H1 (cell line): ENCODE results near the gene PSD2. TPM values are rescaled to one million over a fixed set of nuclear protein-coding genes. Genes with fewer than 3 reads are reported as not detected.

Source experiments
- CBX5 ChIP-seq: fragments of 300-800, 300-1000 bp; sonication (generic); IDR thresholded peaks from 2 replicates; pipeline ENCODE4 v1.7.1; 2016; ENCODE audit warnings: antibody characterized with exemption, low read length, low read depth
- polyA plus RNA-seq, 7 experiments: library from polyadenylated mRNA; depleted of rRNA in 3 of 7; stranded (reverse) in 5 of 7; unstranded in 2 of 7; fragments of >200 nt in 5 of 7; fragments of 200-250 nt in 2 of 7; gene quantifications; 1 replicate in 5 of 7; 2 replicates in 1 of 7; 4 replicates in 1 of 7; pipeline versions ENCODE4 v1.2.1 to v1.2.3, GENCODE V29; 2011 to 2013; ENCODE audit warnings: missing spikeins in 2 of 7, mixed read lengths in 2 of 7
- total RNA-seq: library from RNA; stranded (reverse); fragmentation: NEBNext Ultra II Directional; extraction: Animal tissue kit (Norgen Biotek cat#: 25700); gene quantifications from 2 replicates; pipeline ENCODE4 v1.2.1, GENCODE V29; 2021
- TF ChIP-seq, protein P1 (sequence below): fragments of 300-600 bp; sonication (generic); IDR thresholded peaks from 2 replicates; pipeline ENCODE4 v1.7.1; 2012; ENCODE audit warnings: low read length, moderate library complexity, mild to moderate bottlenecking, inconsistent platforms; ENCODE audit not compliant: insufficient replicate concordance

PSD2 gene
- total and polyA plus RNA-seq, 2 of the 8 experiments (the other 6 are each of a cell fraction or from before 2014, with no cell fraction given) = 0.06 to 0.14 TPM

DNA sequence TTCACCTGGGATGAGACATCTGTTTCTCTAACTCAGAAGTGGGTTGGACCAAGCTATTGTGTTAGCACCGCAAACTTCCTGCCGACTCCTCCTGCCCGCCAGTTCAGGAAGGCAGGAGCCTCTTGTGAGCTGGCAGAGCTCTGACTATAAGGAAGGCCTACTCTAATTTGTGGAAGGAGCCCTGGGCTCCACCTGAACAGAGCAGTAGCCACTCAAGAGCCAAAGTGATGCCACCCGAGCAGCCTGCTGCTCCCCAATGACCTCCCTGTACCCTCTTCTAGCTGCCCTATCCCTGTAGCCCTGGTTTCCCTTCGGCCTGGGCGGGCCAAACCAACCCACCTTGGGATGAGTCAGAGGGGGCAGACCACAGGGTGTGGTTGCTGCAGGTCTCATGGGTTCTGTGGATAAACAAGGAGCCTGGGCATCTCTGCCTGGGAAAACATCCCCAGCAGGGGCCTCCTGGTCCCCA is 81.6 kb downstream of the PSD2 start (continued):
- TF ChIP-seq, protein P1, sequence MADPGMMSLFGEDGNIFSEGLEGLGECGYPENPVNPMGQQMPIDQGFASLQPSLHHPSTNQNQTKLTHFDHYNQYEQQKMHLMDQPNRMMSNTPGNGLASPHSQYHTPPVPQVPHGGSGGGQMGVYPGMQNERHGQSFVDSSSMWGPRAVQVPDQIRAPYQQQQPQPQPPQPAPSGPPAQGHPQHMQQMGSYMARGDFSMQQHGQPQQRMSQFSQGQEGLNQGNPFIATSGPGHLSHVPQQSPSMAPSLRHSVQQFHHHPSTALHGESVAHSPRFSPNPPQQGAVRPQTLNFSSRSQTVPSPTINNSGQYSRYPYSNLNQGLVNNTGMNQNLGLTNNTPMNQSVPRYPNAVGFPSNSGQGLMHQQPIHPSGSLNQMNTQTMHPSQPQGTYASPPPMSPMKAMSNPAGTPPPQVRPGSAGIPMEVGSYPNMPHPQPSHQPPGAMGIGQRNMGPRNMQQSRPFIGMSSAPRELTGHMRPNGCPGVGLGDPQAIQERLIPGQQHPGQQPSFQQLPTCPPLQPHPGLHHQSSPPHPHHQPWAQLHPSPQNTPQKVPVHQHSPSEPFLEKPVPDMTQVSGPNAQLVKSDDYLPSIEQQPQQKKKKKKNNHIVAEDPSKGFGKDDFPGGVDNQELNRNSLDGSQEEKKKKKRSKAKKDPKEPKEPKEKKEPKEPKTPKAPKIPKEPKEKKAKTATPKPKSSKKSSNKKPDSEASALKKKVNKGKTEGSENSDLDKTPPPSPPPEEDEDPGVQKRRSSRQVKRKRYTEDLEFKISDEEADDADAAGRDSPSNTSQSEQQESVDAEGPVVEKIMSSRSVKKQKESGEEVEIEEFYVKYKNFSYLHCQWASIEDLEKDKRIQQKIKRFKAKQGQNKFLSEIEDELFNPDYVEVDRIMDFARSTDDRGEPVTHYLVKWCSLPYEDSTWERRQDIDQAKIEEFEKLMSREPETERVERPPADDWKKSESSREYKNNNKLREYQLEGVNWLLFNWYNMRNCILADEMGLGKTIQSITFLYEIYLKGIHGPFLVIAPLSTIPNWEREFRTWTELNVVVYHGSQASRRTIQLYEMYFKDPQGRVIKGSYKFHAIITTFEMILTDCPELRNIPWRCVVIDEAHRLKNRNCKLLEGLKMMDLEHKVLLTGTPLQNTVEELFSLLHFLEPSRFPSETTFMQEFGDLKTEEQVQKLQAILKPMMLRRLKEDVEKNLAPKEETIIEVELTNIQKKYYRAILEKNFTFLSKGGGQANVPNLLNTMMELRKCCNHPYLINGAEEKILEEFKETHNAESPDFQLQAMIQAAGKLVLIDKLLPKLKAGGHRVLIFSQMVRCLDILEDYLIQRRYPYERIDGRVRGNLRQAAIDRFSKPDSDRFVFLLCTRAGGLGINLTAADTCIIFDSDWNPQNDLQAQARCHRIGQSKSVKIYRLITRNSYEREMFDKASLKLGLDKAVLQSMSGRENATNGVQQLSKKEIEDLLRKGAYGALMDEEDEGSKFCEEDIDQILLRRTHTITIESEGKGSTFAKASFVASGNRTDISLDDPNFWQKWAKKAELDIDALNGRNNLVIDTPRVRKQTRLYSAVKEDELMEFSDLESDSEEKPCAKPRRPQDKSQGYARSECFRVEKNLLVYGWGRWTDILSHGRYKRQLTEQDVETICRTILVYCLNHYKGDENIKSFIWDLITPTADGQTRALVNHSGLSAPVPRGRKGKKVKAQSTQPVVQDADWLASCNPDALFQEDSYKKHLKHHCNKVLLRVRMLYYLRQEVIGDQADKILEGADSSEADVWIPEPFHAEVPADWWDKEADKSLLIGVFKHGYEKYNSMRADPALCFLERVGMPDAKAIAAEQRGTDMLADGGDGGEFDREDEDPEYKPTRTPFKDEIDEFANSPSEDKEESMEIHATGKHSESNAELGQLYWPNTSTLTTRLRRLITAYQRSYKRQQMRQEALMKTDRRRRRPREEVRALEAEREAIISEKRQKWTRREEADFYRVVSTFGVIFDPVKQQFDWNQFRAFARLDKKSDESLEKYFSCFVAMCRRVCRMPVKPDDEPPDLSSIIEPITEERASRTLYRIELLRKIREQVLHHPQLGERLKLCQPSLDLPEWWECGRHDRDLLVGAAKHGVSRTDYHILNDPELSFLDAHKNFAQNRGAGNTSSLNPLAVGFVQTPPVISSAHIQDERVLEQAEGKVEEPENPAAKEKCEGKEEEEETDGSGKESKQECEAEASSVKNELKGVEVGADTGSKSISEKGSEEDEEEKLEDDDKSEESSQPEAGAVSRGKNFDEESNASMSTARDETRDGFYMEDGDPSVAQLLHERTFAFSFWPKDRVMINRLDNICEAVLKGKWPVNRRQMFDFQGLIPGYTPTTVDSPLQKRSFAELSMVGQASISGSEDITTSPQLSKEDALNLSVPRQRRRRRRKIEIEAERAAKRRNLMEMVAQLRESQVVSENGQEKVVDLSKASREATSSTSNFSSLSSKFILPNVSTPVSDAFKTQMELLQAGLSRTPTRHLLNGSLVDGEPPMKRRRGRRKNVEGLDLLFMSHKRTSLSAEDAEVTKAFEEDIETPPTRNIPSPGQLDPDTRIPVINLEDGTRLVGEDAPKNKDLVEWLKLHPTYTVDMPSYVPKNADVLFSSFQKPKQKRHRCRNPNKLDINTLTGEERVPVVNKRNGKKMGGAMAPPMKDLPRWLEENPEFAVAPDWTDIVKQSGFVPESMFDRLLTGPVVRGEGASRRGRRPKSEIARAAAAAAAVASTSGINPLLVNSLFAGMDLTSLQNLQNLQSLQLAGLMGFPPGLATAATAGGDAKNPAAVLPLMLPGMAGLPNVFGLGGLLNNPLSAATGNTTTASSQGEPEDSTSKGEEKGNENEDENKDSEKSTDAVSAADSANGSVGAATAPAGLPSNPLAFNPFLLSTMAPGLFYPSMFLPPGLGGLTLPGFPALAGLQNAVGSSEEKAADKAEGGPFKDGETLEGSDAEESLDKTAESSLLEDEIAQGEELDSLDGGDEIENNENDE = no peak
- no peak for TF ChIP-seq CBX5
